B cell (primary cell): ENCODE measurements around the gene OR7A10. TPM values are rescaled to one million over a fixed set of nuclear protein-coding genes. Genes with fewer than 3 reads are reported as not detected.
A peak's percentile ranks its signal among the peaks of the same experiment; 100 is the strongest.

Experiments used
- ATAC-seq: fragments of 200-7000 bp; cut with Tn5 transposase; one replicate; pipeline ENCODE4 v1.10.0; 2021; ENCODE audit warnings: low read depth, mild to moderate bottlenecking, moderate number of reproducible peaks, moderate library complexity
- CTCF ChIA-PET: fragments of 350-600 bp; sonication (Branson Sonifier 250); formaldehyde crosslinking; loops from one replicate; lab custom pipeline; 2021; ENCODE audit warnings: antibody characterized with exemption, inconsistent platforms; lab: Charles Lee
- POLR2A ChIA-PET: fragments of 350-600 bp; sonication (Branson Sonifier 250); formaldehyde crosslinking; loops from one replicate; lab custom pipeline; 2021; ENCODE audit warnings: antibody characterized with exemption; lab: Charles Lee
- DNase-seq: peaks from one replicate; pipeline ENCODE4 v3.0.0; 2013
- H2AFZ ChIP-seq: 2 replicates; pipeline ENCODE4 v1.6.1; 2012; ENCODE audit warnings: mild to moderate bottlenecking, low read depth, low read length; ENCODE audit not compliant: insufficient read depth, poor library complexity, severe bottlenecking
- H3K27ac ChIP-seq, 2 donors: 1 replicate in 1 of 2; 2 replicates in 1 of 2; pipeline ENCODE4 v1.5.1; 2012 to 2013; ENCODE audit warnings: low read length in 2 of 2, mild to moderate bottlenecking in 2 of 2, moderate library complexity in 1 of 2
- H3K27me3 ChIP-seq, 4 experiments: fragments of 200-600 bp in 1 of 4; sonication (generic) in 1 of 4; replicated peaks in 1 of 4; 1 replicate in 2 of 4; 2 replicates in 2 of 4; pipeline versions ENCODE4 v1.6.1 to v1.7.0; 2013 to 2016; ENCODE audit warnings: low read length in 3 of 4, mild to moderate bottlenecking in 2 of 4, mixed read lengths in 1 of 4, moderate library complexity in 1 of 4; ENCODE audit not compliant: insufficient read depth in 4 of 4, control insufficient read depth in 3 of 4; ENCODE audit errors: control extremely low read depth in 1 of 4
- H3K36me3 ChIP-seq, 2 experiments: replicated peaks in 1 of 2; 1 replicate in 1 of 2; 2 replicates in 1 of 2; pipeline versions ENCODE4 v1.6.1 to v1.7.1; 2013; ENCODE audit warnings: low read length in 1 of 2; ENCODE audit not compliant: insufficient read depth in 2 of 2, control insufficient read depth in 1 of 2; ENCODE audit errors: control extremely low read depth in 1 of 2, extremely low read depth in 1 of 2
- H3K4me1 ChIP-seq, 2 donors: fragments of 200-600 bp in 1 of 2; sonication (generic) in 1 of 2; 1 replicate in 1 of 2; 2 replicates in 1 of 2; pipeline versions ENCODE4 v1.5.1 to v1.6.1; 2013 to 2017; ENCODE audit warnings: low read length in 2 of 2; ENCODE audit not compliant: control insufficient read depth in 2 of 2, insufficient read depth in 2 of 2
- H3K4me2 ChIP-seq: replicated peaks from 2 replicates; pipeline ENCODE3; 2012; ENCODE audit warnings: mild to moderate bottlenecking, low read depth, low read length; ENCODE audit not compliant: poor library complexity, severe bottlenecking
- H3K4me3 ChIP-seq, 5 experiments: fragments of 200-600 bp in 1 of 5; sonication (generic) in 1 of 5; 1 replicate in 3 of 5; 2 replicates in 2 of 5; pipeline versions ENCODE4 v1.5.1 to v1.7.0; 2011 to 2016; ENCODE audit warnings: low read length in 4 of 5, mild to moderate bottlenecking in 4 of 5, low read depth in 2 of 5, control low read depth in 1 of 5, moderate library complexity in 1 of 5; ENCODE audit not compliant: insufficient read depth in 1 of 5; ENCODE audit errors: control extremely low read depth in 1 of 5, extremely low read depth in 1 of 5
- H3K79me2 ChIP-seq: fragments of 200-600 bp; sonication (generic); one replicate; pipeline ENCODE4 v1.6.0; 2016; ENCODE audit warnings: low read length; ENCODE audit not compliant: control insufficient read depth, insufficient read depth
- H3K9ac ChIP-seq: fragments of 200-600 bp; sonication (generic); 2 replicates; pipeline ENCODE4 v1.6.1; 2017; ENCODE audit warnings: mild to moderate bottlenecking, low read length, moderate library complexity
- H3K9me3 ChIP-seq, 3 donors: one replicate each; pipeline versions ENCODE4 v1.6.1 to v1.7.1; 2013; ENCODE audit warnings: low read length in 2 of 3; ENCODE audit not compliant: control insufficient read depth in 2 of 3, insufficient read depth in 1 of 3; ENCODE audit errors: control extremely low read depth in 1 of 3
- H4K20me1 ChIP-seq: 2 replicates; pipeline ENCODE4 v1.6.0; 2012; ENCODE audit warnings: mild to moderate bottlenecking, low read length; ENCODE audit not compliant: insufficient read depth, control insufficient read depth, poor library complexity, severe bottlenecking
- H3K27ac Mint-ChIP-seq: one replicate; pipeline ENCODE4 v1.8.0; 2021; ENCODE audit warnings: mixed read lengths
- H3K27me3 Mint-ChIP-seq: one replicate; pipeline ENCODE4 v1.8.0; 2021; ENCODE audit warnings: mixed read lengths
- H3K4me1 Mint-ChIP-seq: one replicate; pipeline ENCODE4 v1.8.0; 2021; ENCODE audit warnings: mixed read lengths
- H3K4me3 Mint-ChIP-seq: one replicate; pipeline ENCODE4 v1.8.0; 2021; ENCODE audit warnings: mixed read lengths
- H3K9me3 Mint-ChIP-seq: one replicate; pipeline ENCODE4 v1.8.0; 2022; ENCODE audit warnings: mixed read lengths; ENCODE audit not compliant: insufficient read depth
- EZH2 ChIP-seq: IDR thresholded peaks from 2 replicates; pipeline ENCODE4 v1.6.1; 2012; ENCODE audit warnings: borderline replicate concordance, low read depth, mild to moderate bottlenecking, moderate library complexity, low read length; ENCODE audit not compliant: insufficient read depth, poor library complexity, severe bottlenecking
- WGBS: methylation state at CpG from one replicate; pipeline ENCODE4 v1.1.5; 2013; ENCODE audit warnings: missing lambda C conversion rate; ENCODE audit not compliant: insufficient coverage; 5-methylcytosine and 5-hydroxymethylcytosine counted together
- intact Hi-C: fragments of 100-400 bp; cut with micrococcal nuclease; formaldehyde crosslinking; loops from one replicate; pipeline ENCODE4 v1.10.0; 2022
- polyA plus RNA-seq: library from polyadenylated mRNA; depleted of rRNA; stranded (reverse); fragments of >200 nt; gene quantifications from 2 replicates; pipeline ENCODE4 v1.2.3, GENCODE V29; 2012
- total RNA-seq, 2 donors: library from RNA; stranded (reverse); fragments of 120-200 nt in 1 of 2; gene quantifications; 1 replicate in 1 of 2; 2 replicates in 1 of 2; pipeline versions ENCODE4 v1.2.3 to v1.2.4, GENCODE V29; 2013 to 2022
- TF ChIP-seq, protein P1 (sequence below): fragments of 200-600 bp; IDR thresholded peaks from one replicate; pipeline ENCODE4 v1.8.0; 2022; ENCODE audit warnings: antibody characterized with exemption, mild to moderate bottlenecking

Gene OR7A10
- total and polyA plus RNA-seq, 2 donors (not counting 1 experiment from before 2014, with no cell fraction given): not detected

DNA sequence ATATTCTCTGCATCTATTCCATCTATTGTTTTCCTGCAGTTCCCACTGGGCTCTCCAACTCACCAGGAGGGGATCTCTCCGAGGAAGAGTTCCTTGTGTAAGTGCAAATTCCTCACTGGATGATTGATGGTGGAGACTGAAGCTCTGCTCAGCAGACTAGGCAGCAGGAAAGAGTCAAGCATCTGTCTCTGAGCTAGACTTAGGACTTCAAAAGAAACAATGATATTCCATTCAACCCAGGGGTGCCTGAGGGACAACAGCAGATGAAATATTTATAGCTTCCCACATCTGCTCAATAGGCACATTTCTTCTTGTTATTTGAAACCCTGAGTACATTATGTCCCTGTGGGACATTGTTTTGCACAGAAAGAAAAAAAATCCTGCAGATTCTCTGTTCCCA is 13.7 kb downstream of the OR7A10 start, which contains the start of the genes OR7A5 and OR7C1:
Gene OR7A5 (minus strand): TSS at position 175 of the 400 bp plus-strand sequence. CDS start 6,944 bp downstream, outside the sequence.
Gene OR7C1 (minus strand): TSS at position 175 of the 400 bp plus-strand sequence. CDS start 35,049 bp downstream, outside the sequence.
- Mint-ChIP-seq H3K27me3 (no peaks in the 10 kb centered on the region), H3K4me3 (no peak within 1 kb of the TSS), H3K27ac (no peak within 1 kb of the TSS), H3K4me1 (peaks cover 8% of the 10 kb centered on the region), H3K9me3 (no peaks in the 10 kb centered on the region)
- CTCF ChIA-PET: no interaction called here
- H3K36me3 ChIP-seq: no peaks in the 10 kb centered on the region
- no peaks in the 10 kb centered on the region for H3K9me3 ChIP-seq
- DNase-seq (no peak), ATAC-seq (no peak)
- no peaks in the 10 kb centered on the region for H4K20me1 ChIP-seq
- no peak within 1 kb of the TSS for H2AFZ ChIP-seq
- H3K4me1 ChIP-seq: no peaks in the 10 kb centered on the region
- POLR2A ChIA-PET: no interaction called here
- no peak within 1 kb of the TSS for H3K27ac ChIP-seq
- H3K4me2 ChIP-seq: no peak within 1 kb of the TSS
- no peak within 1 kb of the TSS for H3K4me3 ChIP-seq
- TF ChIP-seq EZH2: no peak
- TF ChIP-seq, protein P1, sequence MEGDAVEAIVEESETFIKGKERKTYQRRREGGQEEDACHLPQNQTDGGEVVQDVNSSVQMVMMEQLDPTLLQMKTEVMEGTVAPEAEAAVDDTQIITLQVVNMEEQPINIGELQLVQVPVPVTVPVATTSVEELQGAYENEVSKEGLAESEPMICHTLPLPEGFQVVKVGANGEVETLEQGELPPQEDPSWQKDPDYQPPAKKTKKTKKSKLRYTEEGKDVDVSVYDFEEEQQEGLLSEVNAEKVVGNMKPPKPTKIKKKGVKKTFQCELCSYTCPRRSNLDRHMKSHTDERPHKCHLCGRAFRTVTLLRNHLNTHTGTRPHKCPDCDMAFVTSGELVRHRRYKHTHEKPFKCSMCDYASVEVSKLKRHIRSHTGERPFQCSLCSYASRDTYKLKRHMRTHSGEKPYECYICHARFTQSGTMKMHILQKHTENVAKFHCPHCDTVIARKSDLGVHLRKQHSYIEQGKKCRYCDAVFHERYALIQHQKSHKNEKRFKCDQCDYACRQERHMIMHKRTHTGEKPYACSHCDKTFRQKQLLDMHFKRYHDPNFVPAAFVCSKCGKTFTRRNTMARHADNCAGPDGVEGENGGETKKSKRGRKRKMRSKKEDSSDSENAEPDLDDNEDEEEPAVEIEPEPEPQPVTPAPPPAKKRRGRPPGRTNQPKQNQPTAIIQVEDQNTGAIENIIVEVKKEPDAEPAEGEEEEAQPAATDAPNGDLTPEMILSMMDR: no peak
- no peak within 1 kb of the TSS for H3K9ac ChIP-seq
- H3K79me2 ChIP-seq: no peaks in the 10 kb centered on the region
- no peaks in the 10 kb centered on the region for H3K27me3 ChIP-seq
- no CpG with 5 or more reads among the region's 1 CpG for WGBS
- intact Hi-C loops: no loop called here

DNA sequence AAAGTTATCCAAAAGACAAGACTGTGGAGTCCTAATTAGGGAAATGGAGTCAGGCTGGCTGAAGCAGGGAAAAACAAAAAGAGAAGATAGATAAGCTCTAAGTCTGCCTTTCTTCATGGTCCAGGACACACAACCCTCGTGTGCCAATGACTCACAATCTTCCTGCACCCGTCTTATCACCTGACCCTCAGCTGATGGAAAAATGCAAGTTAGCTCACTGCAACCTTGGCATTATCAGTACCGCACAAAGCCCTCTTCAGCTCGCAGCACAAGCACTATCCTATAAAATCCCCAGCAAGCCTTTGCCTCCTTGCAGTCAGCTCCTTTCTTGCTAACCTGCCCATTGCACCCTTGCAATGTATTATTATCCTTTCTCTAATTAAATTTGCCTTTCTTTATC is 18.0 kb downstream of the OR7A10 start:
- no peak overlapping the region for H3K9ac ChIP-seq
- no peaks in the 10 kb centered on the region for H3K4me1 ChIP-seq
- no peaks in the 10 kb centered on the region for H3K36me3 ChIP-seq
- H3K4me2 ChIP-seq: no peak overlapping the region
- intact Hi-C loops: no loop called here
- no peaks in the 10 kb centered on the region for H3K9me3 ChIP-seq
- Mint-ChIP-seq H3K27ac (peak overlapping the region; percentile 61), H3K4me1 (peaks cover 8% of the 10 kb centered on the region), H3K27me3 (peaks cover 21% of the 10 kb centered on the region), H3K9me3 (no peaks in the 10 kb centered on the region), H3K4me3 (no peak overlapping the region)
- H3K79me2 ChIP-seq: no peaks in the 10 kb centered on the region
- H3K27me3 ChIP-seq: peaks cover 0 to 3% (median under 1%) of the 10 kb centered on the region in 4 experiments
- CTCF ChIA-PET: interaction anchor here (0.6 to 0.7 kb wide), 2 partner anchors 21 to 44 kb away, joined by 3 read pairs; no protein-coding TSS in a partner anchor
- H2AFZ ChIP-seq: no peak overlapping the region
- H3K4me3 ChIP-seq: no peak overlapping the region
- 39% methylated on average over 4 of the region's 4 CpGs for WGBS
- ATAC-seq: peak; percentile 24
- POLR2A ChIA-PET: no interaction called here
- peak; percentile 25 for DNase-seq
- H3K27ac ChIP-seq: no peak overlapping the region
- H4K20me1 ChIP-seq: no peaks in the 10 kb centered on the region
- no peak for TF ChIP-seq EZH2
- TF ChIP-seq, protein P1: no peak
